OCI-LY1 (cell line): Measurements from ENCODE around the gene FCN1.

Experiments
- H2AFZ ChIP-seq: fragments of 200-600 bp; sonication (generic), shearing (Covaris generic); 2 replicates; pipeline ENCODE4 v1.6.0; 2014; ENCODE audit warnings: antibody characterized with exemption, mild to moderate bottlenecking, low read length
- H3F3A ChIP-seq: fragments of 200-600 bp; sonication (generic), shearing (Covaris generic); 2 replicates; pipeline ENCODE4 v1.6.0; 2014; ENCODE audit warnings: mild to moderate bottlenecking, antibody characterized with exemption, low read length, moderate library complexity; ENCODE audit not compliant: insufficient read depth
- H3K27ac ChIP-seq: fragments of 200-600 bp; sonication (generic); 2 replicates; pipeline ENCODE4 v1.5.1; 2014; ENCODE audit warnings: low read length, mixed run types, mild to moderate bottlenecking, low read depth; ENCODE audit not compliant: poor library complexity, severe bottlenecking
- H3K27me3 ChIP-seq: fragments of 200-600 bp; sonication (generic); 2 replicates; pipeline ENCODE4 v1.6.0; 2014; ENCODE audit warnings: antibody characterized with exemption, mild to moderate bottlenecking, low read length, moderate library complexity; ENCODE audit not compliant: insufficient read depth
- H3K36me3 ChIP-seq: fragments of 200-600 bp; sonication (generic); 2 replicates; pipeline ENCODE4 v1.6.1; 2014; ENCODE audit warnings: mild to moderate bottlenecking, antibody characterized with exemption, low read length, moderate library complexity, mixed read lengths; ENCODE audit not compliant: insufficient read depth
- H3K4me1 ChIP-seq: fragments of 200-600 bp; sonication (generic); 2 replicates; pipeline ENCODE4 v1.5.1; 2014; ENCODE audit warnings: mild to moderate bottlenecking, low read length, moderate library complexity; ENCODE audit not compliant: insufficient read depth, severe bottlenecking
- H3K4me2 ChIP-seq: fragments of 200-600 bp; sonication (generic), shearing (Covaris generic); 2 replicates; pipeline ENCODE4 v1.6.1; 2014; ENCODE audit warnings: low read length
- H3K4me3 ChIP-seq: fragments of 200-600 bp; sonication (generic); 2 replicates; pipeline ENCODE4 v1.5.1; 2014; ENCODE audit warnings: low read length, low read depth, mild to moderate bottlenecking, mixed read lengths; ENCODE audit not compliant: poor library complexity, severe bottlenecking
- H3K79me2 ChIP-seq: fragments of 200-600 bp; shearing (Covaris generic); 2 replicates; pipeline ENCODE4 v1.6.1; 2016; ENCODE audit warnings: mixed run types, low read length, mixed read lengths; ENCODE audit not compliant: insufficient read depth
- H3K9ac ChIP-seq: fragments of 200-600 bp; sonication (generic), shearing (Covaris generic); 2 replicates; pipeline ENCODE4 v1.6.1; 2014; ENCODE audit warnings: mild to moderate bottlenecking, low read length, mixed read lengths
- H3K9me2 ChIP-seq: fragments of 200-600 bp; sonication (generic), shearing (Covaris generic); 2 replicates; pipeline ENCODE4 v1.6.1; 2014; ENCODE audit warnings: low read depth, mild to moderate bottlenecking, low read length, mixed read lengths
- H3K9me3 ChIP-seq: fragments of 200-600 bp; shearing (Covaris generic); 2 replicates; pipeline ENCODE4 v1.6.1; 2014; ENCODE audit warnings: low read length, mixed read lengths
- H4K20me1 ChIP-seq: fragments of 200-600 bp; sonication (generic), shearing (Covaris generic); 2 replicates; pipeline ENCODE4 v1.6.0; 2016; ENCODE audit warnings: mild to moderate bottlenecking, low read length; ENCODE audit not compliant: insufficient read depth
- EZH2 ChIP-seq: fragments of 200-600 bp; sonication (generic), shearing (Covaris generic); IDR thresholded peaks from 2 replicates; pipeline ENCODE4 v1.8.0; 2017; ENCODE audit warnings: borderline replicate concordance, mixed run types, mild to moderate bottlenecking, antibody characterized with exemption, low read length, moderate library complexity, mixed read lengths
- TF ChIP-seq, protein P1 (sequence below): fragments of 200-600 bp; sonication (generic), shearing (Covaris generic); IDR thresholded peaks from 2 replicates; pipeline ENCODE4 v1.5.1; 2017; ENCODE audit warnings: mild to moderate bottlenecking, antibody characterized with exemption, low read length, moderate library complexity, mixed read lengths

Gene FCN1

DNA sequence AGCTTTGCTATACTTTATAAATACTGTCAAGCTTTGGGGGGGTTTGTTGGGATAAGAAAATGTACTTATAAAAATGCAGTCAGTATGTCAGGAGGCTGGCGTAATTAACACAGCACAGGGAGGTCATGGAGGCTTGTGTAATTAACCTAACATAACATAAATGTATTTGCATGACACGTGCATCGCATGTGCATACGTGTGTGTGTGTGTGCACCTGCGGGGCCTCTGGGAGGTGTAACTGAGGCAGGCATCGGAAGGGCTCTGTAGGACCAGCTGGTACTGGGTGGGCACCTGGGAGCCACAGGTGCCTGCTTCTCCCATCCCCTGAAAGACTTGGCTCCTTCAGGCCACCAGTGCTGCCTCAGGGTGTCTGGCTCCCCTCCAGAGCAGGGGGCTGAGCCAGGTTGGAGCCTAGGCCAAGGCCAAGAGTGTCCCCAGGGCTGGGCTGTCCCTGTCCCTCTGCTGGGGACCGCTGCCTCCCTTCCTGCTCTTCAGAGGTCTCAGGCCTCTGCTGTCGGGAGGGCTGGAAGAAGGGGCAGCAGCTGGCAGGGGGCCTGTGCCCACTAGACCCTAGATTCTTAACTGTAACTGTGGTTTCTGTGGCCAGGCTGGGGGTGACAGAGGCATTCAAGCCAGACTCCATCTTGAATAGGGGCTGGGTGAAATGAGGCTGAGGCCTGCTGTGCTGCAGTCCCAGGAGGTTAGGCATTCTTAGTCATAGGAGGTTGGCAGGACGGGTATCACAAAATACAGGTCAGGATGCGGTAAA, 28.1 kb downstream of the FCN1 start:
- H3K27ac ChIP-seq, result peak overlapping the region; percentile 34
- H3F3A ChIP-seq, result no peaks in the 10 kb centered on the region
- H3K4me1 ChIP-seq, result peaks cover 25% of the 10 kb centered on the region
- H3K9ac ChIP-seq, result no peak overlapping the region; the same call in 1 of the 2 replicates
- peaks cover 8% of the 10 kb centered on the region for H3K9me3 ChIP-seq
- no peaks in the 10 kb centered on the region for H3K9me2 ChIP-seq
- TF ChIP-seq EZH2, result no peak
- TF ChIP-seq, protein P1, sequence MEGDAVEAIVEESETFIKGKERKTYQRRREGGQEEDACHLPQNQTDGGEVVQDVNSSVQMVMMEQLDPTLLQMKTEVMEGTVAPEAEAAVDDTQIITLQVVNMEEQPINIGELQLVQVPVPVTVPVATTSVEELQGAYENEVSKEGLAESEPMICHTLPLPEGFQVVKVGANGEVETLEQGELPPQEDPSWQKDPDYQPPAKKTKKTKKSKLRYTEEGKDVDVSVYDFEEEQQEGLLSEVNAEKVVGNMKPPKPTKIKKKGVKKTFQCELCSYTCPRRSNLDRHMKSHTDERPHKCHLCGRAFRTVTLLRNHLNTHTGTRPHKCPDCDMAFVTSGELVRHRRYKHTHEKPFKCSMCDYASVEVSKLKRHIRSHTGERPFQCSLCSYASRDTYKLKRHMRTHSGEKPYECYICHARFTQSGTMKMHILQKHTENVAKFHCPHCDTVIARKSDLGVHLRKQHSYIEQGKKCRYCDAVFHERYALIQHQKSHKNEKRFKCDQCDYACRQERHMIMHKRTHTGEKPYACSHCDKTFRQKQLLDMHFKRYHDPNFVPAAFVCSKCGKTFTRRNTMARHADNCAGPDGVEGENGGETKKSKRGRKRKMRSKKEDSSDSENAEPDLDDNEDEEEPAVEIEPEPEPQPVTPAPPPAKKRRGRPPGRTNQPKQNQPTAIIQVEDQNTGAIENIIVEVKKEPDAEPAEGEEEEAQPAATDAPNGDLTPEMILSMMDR, result no peak
- H3K36me3 ChIP-seq, result no peaks in the 10 kb centered on the region; the same call in 1 of the 2 replicates
- H2AFZ ChIP-seq, result no peak overlapping the region
- H4K20me1 ChIP-seq, result no peaks in the 10 kb centered on the region
- H3K27me3 ChIP-seq, result peaks cover 9% of the 10 kb centered on the region
- H3K4me3 ChIP-seq, result no peak overlapping the region
- H3K4me2 ChIP-seq, result peak overlapping the region; percentile 6; the same call in 1 of the 2 replicates
- H3K79me2 ChIP-seq, result no peaks in the 10 kb centered on the region

DNA sequence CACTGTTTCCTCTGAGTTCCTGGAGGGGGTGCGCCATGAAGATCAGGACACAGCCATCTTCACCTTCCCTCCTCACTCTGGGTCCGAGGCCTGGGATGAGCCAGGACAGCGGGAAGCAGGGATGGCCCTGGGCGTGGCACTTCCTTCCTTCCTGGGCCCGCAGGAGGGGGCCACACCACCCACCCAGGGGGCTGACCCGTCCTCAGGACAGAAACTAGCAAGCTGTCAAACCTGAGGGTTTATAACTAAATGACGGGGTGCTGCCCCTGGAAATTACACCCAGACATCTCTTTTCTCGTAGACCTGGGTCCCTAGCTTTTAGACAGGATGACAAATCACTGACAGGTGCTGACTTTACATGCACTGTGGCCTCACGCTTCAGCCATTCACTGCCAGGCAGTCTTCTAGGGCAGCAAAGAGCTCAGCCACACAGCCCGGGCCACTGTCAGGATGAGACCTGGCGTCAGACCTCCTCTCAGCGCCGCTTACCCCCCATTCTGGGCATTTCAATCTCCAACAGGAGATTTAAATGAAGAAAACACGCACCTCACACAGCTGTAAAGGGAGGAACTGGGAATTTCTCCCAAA, 29.0 kb downstream of the FCN1 start:
- no peak for TF ChIP-seq EZH2
- TF ChIP-seq, protein P1, result no peak
- Histone ChIP-seq H3K9ac (no peak overlapping the region), H3K4me3 (no peak overlapping the region), H3K27me3 (peaks cover 5% of the 10 kb centered on the region), H3K9me2 (no peaks in the 10 kb centered on the region), H3K9me3 (no peaks in the 10 kb centered on the region), H4K20me1 (no peaks in the 10 kb centered on the region), H3K27ac (no peak overlapping the region), H3K4me2 (no peak overlapping the region; the same call in 1 of the 2 replicates), H3K4me1 (peaks cover 25% of the 10 kb centered on the region), H2AFZ (no peak overlapping the region), H3K36me3 (no peaks in the 10 kb centered on the region), H3F3A (no peaks in the 10 kb centered on the region), H3K79me2 (no peaks in the 10 kb centered on the region)

DNA sequence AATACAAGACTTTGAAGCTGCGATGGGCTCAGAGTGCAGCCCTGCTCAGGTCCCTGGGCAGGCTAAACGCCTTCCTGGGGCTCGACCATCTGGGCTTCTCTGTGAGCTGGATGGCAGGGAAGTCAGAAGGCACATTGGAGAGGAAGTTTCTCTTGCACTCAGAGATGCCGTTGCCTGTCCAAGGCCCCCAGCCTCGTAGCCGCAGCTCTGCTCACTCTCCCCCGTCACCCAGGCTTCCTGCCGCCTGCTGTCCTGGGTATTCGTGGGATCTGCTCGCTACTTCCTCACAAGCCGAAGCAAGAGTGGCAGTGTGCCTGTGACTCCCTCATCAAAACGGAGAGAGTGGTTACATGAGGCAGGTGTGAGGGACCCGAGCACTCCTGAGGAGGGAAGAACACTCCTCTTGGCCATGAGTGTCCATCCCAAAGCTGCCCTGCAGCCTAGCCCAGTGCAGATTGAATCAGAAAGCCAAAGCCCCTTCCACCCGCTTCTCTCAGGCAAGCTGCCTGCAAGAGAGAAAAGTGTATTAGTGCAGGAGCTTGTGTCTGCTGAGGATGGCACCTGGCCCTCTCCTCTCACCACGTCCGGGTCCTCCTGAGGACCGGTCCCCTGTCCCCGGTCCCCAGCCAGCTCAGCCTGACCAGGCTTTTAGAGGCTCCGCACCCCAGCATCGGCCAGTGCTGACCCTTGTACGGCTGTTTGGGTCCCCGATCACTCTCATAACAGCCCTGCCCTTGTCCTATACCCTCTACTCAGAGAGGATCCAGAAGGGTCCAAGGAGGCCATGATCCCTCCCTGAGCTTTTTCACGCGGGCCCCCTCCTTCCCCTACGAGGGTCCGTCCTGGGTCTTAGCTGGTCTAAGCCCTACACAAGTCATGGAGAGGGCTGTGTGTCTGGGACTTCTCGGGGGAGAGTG, 29.8 kb downstream of the FCN1 start:
- Histone ChIP-seq H3K4me1 (peaks cover 25% of the 10 kb centered on the region), H3K27me3 (peaks cover 5% of the 10 kb centered on the region), H3K9me2 (no peaks in the 10 kb centered on the region), H3K9ac (no peak overlapping the region), H3K79me2 (no peaks in the 10 kb centered on the region), H3K9me3 (no peaks in the 10 kb centered on the region), H4K20me1 (no peaks in the 10 kb centered on the region), H3K4me3 (no peak overlapping the region), H3K27ac (no peak overlapping the region), H3K36me3 (no peaks in the 10 kb centered on the region), H3F3A (no peaks in the 10 kb centered on the region), H3K4me2 (no peak overlapping the region), H2AFZ (no peak overlapping the region)
- TF ChIP-seq, protein P1, result no peak
- no peak for TF ChIP-seq EZH2
